HG02885 (cell line): Measurements from ENCODE around the gene MED26.
"Not testable (repeated sequence)": the region's sequence is repeated elsewhere in the genome, so short reads cannot be mapped to it uniquely, and the experiment has no call there.

ENCODE experiments used
- ATAC-seq: cut with Tn5 transposase; IDR thresholded peaks from one replicate; pipeline ENCODE4 v1.9.1; 2021; ENCODE audit warnings: mild to moderate bottlenecking; ENCODE audit not compliant: unreplicated experiment, poor library complexity

MED26 gene

GRCh38 chr19:16628183-16628983 is at the start of gene MED26:
Gene MED26 (minus strand): TSS chr19:16628204. CDS start chr19:16627943, 261 bp downstream.
- peak; percentile 87 for ATAC-seq

- ATAC-seq: no peak
These were observed 49.1 kb upstream of the MED26 start for GRCh38 chr19:16677055-16677454.

GRCh38 chr19:16676101-16676798 is 48.2 kb upstream of the MED26 start:
- ATAC-seq: no peak

- not testable (repeated sequence) for ATAC-seq
These were observed 45.8 kb upstream of the MED26 start for GRCh38 chr19:16673839-16674238.

- ATAC-seq: no peak
These were observed 45.2 kb upstream of the MED26 start for GRCh38 chr19:16673231-16673630.

- ATAC-seq: no peak
These were observed 43.8 kb upstream of the MED26 start for GRCh38 chr19:16671652-16672274.

GRCh38 chr19:16670291-16670690 is 42.3 kb upstream of the MED26 start:
- no peak for ATAC-seq

- ATAC-seq: not testable (repeated sequence)
These were observed 40.7 kb upstream of the MED26 start for GRCh38 chr19:16668702-16669101.

GRCh38 chr19:16668176-16668575 is 40.2 kb upstream of the MED26 start:
- no peak for ATAC-seq

GRCh38 chr19:16661480-16662034 is 33.6 kb upstream of the MED26 start:
- ATAC-seq: peak; percentile 20

GRCh38 chr19:16660763-16661479 is 32.9 kb upstream of the MED26 start, which contains the start of gene TMEM38A:
Gene TMEM38A (plus strand): TSS chr19:16661139. CDS start chr19:16661218, 79 bp downstream.
- peak; percentile 32 for ATAC-seq

- ATAC-seq: peak; percentile 91
These were observed 32.1 kb upstream of the MED26 start, which contains the start of gene SMIM7 for GRCh38 chr19:16659832-16660708. Gene SMIM7 (minus strand): TSS chr19:16660144. CDS start chr19:16660110, 34 bp downstream.

- no peak for ATAC-seq
These were observed 31.4 kb upstream of the MED26 start for GRCh38 chr19:16659464-16659831.

GRCh38 chr19:16657384-16657783 is 29.4 kb upstream of the MED26 start:
- no peak for ATAC-seq

GRCh38 chr19:16655727-16656126 is 27.7 kb upstream of the MED26 start:
- no peak for ATAC-seq

GRCh38 chr19:16654627-16655026 is 26.6 kb upstream of the MED26 start:
- ATAC-seq: no peak

GRCh38 chr19:16654140-16654539 is 26.1 kb upstream of the MED26 start:
- ATAC-seq: no peak

GRCh38 chr19:16652854-16653253 is 24.9 kb upstream of the MED26 start:
- ATAC-seq: no peak
